DND-41 (cell line): ENCODE measurements around the gene ST6GALNAC2.

Experiments used
- EZH2 ChIP-seq: IDR thresholded peaks from 3 replicates; pipeline ENCODE4 v1.6.1; 2012; ENCODE audit warnings: borderline replicate concordance, low read depth, mild to moderate bottlenecking, moderate library complexity, low read length, inconsistent platforms; ENCODE audit not compliant: severe bottlenecking
- TF ChIP-seq, protein P1 (sequence below): IDR thresholded peaks from 2 replicates; pipeline ENCODE4 v1.5.1; 2012; ENCODE audit warnings: borderline replicate concordance, low read length, moderate library complexity, mild to moderate bottlenecking; ENCODE audit not compliant: poor library complexity, severe bottlenecking; ENCODE audit errors: extremely low read depth

- TF ChIP-seq, protein P1, sequence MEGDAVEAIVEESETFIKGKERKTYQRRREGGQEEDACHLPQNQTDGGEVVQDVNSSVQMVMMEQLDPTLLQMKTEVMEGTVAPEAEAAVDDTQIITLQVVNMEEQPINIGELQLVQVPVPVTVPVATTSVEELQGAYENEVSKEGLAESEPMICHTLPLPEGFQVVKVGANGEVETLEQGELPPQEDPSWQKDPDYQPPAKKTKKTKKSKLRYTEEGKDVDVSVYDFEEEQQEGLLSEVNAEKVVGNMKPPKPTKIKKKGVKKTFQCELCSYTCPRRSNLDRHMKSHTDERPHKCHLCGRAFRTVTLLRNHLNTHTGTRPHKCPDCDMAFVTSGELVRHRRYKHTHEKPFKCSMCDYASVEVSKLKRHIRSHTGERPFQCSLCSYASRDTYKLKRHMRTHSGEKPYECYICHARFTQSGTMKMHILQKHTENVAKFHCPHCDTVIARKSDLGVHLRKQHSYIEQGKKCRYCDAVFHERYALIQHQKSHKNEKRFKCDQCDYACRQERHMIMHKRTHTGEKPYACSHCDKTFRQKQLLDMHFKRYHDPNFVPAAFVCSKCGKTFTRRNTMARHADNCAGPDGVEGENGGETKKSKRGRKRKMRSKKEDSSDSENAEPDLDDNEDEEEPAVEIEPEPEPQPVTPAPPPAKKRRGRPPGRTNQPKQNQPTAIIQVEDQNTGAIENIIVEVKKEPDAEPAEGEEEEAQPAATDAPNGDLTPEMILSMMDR = no peak
- TF ChIP-seq EZH2 = no peak
These were observed 9.5 kb downstream of the ST6GALNAC2 start for GRCh38 chr17:76576189-76576588.
